Activated CD4-positive, CD25-positive, alpha-beta regulatory T cell (primary cell): ENCODE measurements around the gene NOL7.

Source experiments
- DNase-seq, 4 experiments: peaks; one replicate each; lab custom pipeline; 2025; lab: John Stamatoyannopoulos, UW

Gene NOL7

DNA sequence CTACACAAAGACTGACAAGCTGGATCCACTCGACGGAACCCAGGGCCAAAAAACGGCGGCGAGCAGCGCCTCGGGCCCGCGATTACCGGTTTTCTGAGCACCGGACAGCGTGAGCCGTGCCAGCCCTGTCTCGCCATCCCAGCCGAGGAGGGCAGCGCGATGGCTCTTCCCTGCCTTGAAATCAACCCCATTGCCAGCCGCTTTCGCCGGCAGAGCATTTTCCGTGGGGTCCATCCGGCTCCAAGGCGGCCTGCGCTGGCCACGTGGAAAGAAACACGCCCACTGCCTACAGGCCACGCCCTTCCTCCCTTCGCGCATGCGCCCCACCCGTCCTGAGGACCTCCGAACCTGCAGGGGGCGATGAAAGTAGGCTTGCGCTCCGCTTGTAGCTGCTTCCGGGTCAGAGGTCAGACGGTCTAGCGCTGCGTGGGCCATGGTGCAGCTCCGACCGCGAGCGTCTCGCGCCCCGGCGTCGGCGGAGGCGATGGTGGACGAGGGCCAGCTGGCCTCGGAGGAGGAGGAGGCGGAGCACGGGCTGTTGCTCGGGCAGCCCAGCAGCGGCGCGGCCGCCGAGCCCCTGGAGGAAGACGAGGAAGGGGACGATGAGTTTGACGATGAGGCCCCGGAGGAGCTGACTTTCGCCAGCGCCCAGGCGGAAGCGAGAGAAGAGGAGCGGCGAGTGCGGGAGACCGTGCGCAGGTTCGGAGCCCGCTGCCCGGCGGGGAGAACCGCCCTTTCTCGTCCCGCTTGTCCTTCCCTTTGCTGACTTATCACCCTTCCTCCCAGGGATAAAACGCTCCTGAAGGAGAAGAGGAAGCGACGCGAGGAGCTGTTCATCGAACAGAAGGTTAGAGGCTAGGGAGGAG lies at the start of gene NOL7:
Gene NOL7, plus strand, starts transcription at position 410 of the 866 bp plus-strand sequence. Its CDS starts 24 bp downstream, at position 434.
- DNase-seq, result peak; percentile 97 to 98 (median 98)

GRCh38 chr6:13565921-13566320 lies 49.2 kb upstream of the NOL7 start:
- DNase-seq, result no peak

DNA sequence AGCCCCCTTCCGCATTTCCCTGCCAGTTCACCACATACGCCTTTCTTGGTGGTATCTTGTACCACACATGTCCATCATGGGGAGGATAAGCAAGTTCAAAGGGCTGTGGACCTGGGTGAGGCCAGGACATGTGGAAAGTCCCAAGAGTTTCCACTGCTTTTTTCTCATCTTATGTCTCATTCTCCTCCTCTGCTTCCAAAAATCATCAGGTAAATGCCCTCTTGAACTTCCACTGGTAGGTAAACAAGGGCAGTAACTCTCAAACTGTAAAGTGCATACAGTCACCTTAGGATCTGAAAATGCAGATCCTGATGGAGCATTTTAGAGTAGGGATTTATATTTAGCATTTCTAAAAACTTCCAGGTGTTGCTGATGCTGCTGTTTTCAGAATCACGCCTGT lies 48.6 kb upstream of the NOL7 start:
- no peak for DNase-seq

DNA sequence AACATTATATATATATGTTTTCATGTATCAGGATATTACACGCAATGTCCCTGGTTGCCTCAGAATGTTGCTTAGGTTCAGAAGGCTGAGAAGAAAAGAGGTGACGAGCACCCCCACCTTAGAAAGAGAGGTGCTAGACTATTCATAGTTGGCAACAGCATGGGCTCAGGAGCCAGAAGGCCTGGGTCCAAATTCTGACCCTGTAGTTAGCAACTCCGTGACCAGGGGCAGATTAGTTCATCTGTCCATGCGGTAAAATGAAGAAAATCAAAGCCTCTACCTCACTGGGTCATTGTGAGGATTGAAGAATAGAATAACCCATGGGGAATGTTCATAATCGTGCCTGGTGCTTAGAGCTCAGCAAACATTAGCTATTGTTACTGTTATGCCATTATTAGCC lies 46.2 kb upstream of the NOL7 start:
- no peak for DNase-seq

GRCh38 chr6:13572240-13572639 lies 42.9 kb upstream of the NOL7 start:
- DNase-seq, result no peak

DNA sequence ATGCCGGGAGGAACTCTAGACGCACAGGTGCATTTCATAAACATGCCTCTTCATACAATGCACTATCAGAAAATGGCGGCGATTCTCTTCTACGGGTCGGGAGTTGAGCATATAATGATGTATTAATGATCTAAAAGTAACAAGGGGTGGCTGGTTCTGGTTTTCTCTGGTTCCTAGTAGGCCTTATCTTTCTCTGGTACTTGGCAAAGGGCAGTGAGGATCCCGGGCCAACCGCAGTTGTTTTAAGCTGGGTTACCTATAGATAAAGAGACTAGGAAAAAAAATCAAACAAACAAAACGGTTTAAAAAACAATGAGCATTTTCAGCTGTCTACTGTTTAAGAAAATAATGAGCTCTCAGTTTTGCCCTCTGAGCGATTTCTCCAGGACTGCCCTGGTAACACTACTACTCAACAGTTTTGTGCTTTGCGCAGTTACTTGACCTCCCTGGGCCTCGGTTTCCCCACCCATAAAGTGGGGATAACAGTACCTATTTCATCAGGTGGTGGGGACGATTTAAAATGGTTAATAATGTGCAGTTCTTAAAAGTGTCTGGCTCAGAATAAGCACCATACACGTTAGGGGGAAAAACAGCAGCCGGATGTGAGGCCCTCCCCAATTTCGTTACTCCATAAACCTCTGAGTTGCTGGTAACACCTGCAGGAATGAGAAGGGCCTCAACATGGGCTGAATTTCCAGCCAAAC lies 42.0 kb upstream of the NOL7 start:
- no peak for DNase-seq

- no peak for DNase-seq
Observed at GRCh38 chr6:13573669-13574110, 41.4 kb upstream of the NOL7 start.

GRCh38 chr6:13574149-13574570 lies 41.0 kb upstream of the NOL7 start:
- DNase-seq, result peak; percentile 82 to 96 (median 89)

DNA sequence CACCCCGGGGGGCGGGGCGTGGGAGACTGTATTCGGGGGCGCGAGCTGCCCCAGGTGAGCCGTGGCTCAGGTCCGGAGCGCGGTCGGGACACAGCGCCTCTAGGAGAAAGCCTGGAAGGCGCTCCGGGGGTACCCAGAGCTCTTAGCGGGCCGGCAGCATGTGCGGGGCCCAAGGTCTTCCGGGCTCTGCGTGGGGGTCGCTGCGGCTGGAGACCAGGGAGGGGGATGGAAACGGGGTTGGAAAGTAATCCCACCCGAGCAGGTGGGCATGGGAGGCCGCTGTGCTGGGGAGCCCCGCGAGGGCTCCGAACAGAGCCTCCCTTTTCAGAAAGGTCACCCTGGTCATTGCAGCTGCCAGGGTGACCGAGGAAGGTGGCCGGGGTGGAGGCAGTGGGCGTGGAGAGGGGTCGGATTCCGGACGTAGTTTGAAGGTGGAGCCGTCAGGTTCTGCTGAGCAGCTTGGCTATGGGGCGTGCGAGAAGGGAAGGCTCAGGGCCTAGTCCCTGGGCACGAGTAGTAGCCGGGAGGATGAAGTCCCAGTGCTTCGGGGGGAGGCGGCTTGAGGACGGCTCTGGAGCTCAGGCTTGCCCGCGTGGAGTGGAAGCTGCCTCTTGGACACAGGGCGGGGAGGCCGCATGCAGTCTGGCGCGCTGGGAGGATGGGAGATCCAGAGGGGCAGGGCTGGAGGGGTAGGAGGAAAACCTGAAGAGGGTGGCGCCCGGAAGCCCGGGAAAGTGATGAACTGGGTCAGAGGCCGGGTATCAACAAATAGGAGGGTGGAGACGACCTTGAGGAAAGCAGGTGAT lies 40.4 kb upstream of the NOL7 start, which contains the start of gene SIRT5:
Gene SIRT5, plus strand, starts transcription at position 31 of the 806 bp plus-strand sequence. CDS start 9,510 bp downstream, outside the sequence.
- DNase-seq, result peak; percentile 41 to 64 (median 48)

DNA sequence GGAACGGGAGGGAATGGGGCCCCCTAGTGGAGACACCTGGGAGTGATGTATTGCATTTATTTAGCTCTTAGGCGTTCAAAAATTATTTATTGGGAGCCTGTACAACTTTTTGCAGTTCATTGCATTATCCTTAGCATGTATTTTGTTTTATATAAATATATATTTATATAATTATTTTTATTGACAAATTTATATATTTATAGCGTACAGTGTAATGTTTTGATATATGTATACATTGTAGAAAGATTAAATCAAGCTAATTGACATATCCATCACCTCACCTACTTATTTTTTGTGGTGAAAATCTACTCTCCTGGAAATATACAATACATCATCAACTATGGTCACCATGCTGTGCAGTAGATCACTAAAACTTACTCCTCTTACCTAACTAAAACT lies 39.8 kb upstream of the NOL7 start:
- DNase-seq, result no peak

DNA sequence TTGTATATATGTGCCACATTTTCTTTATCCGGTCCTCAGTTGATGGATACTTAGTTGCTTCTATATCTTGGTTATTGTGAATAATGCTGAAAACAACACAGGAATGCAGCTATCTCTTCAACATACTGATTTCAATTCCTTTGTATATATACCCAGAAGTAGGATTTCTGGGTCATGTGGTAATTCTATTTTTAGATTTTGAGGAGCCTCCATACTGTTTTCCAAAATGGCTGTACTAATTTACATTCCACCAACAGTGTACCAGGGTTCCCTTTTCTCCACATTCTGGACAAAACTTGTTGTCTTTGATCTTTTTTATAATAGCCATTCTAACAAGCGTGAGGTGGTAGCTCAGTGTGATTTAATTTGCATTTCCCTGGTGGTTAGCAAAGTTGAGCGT lies 39.1 kb upstream of the NOL7 start:
- DNase-seq, result no peak

- no peak for DNase-seq
Observed at GRCh38 chr6:13577926-13578325, 37.2 kb upstream of the NOL7 start.

GRCh38 chr6:13579911-13580310 lies 35.2 kb upstream of the NOL7 start:
- no peak for DNase-seq

- DNase-seq, result no peak
Observed at GRCh38 chr6:13581700-13582229, 33.4 kb upstream of the NOL7 start.

GRCh38 chr6:13586603-13587542 lies 28.3 kb upstream of the NOL7 start:
- DNase-seq, result no peak

GRCh38 chr6:13589801-13590200 lies 25.3 kb upstream of the NOL7 start:
- no peak for DNase-seq

- no peak for DNase-seq
Observed at GRCh38 chr6:13590574-13591153, 24.5 kb upstream of the NOL7 start.

- no peak for DNase-seq
Observed at GRCh38 chr6:13591205-13591921, 23.8 kb upstream of the NOL7 start.

DNA sequence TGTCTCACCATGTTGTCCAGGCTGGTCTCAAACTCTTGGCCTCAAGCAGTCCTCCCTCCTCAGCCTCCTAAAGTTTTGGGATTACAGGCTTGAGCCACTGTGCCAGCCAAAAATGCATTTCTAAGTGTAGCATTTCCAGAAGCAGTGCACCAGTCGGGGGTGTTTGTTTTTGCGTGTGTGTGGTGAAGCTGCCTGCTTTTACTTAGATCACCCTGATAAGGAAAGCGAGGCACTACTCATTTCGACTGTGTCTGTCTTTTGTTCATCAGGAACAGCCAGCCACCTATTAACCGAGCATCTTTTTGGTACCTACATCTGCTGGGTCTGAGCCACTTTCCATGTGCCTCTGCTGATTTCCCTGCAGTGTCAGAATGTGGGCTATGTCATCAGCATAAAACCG lies 22.0 kb upstream of the NOL7 start:
- DNase-seq, result no peak

DNA sequence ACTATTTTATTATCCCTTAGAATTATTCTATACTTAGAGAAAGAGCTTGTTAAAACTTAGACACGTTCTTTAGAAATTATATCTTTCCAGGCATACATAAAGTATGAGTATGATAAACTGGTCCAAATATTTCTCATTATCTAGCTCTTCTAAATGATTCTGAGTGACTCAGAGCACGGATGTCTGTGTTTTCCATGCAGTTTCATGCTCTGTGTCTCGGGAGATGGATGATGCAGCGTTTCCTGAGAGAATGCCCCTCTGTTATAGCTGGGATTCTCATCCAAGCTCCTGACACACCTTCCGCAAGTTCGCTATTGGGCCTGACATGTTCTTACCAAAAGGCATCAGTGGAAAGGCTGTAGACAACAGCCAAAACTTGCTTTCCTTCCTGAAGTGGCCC lies 21.4 kb upstream of the NOL7 start:
- DNase-seq, result no peak
